ENCODE results near the gene S100A10.

Gene S100A10

DNA sequence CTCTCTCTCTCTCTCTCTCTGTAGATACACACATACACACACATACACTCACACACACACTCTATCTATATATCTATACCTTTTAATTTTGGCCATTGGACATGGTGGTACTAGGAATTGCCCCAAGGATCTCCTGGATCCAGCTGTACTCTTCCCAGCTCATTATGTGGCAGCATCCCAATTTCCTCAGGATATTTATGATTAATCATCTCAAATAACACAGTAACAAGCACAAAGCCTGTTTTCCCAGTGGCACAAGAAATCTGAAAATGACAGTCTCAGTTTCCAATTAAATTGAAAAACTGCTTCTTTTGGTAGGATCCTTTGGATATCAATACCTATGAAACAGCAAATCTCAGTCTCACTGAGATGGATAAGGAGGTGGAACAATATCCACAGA is 27.6 kb downstream of the S100A10 start:
- no peak for DNase-seq (ENCODE audit: extremely low read depth in 1 of 2, low read depth in 1 of 2)

DNA sequence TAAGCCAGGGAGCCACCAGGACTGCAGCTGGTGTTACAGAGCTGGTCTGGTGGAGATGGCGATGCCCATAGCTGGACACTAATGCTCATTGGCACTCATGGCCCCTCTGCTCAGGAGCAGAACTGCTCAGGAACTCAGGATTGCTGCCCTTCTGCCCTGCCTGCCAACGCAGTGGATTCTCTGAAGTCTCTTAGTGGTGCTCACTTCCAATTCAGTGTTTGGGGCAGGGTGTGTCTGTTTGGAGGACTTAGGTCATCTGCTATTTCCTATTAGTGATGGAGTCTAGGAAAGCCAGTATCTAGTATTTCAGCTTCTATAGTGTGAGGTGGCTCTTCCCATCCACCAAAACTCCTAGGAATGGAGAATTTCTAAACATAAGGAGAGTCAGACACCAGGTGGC is 29.1 kb downstream of the S100A10 start:
- DNase-seq (ENCODE audit: extremely low read depth in 1 of 2, low read depth in 1 of 2): no peak

DNA sequence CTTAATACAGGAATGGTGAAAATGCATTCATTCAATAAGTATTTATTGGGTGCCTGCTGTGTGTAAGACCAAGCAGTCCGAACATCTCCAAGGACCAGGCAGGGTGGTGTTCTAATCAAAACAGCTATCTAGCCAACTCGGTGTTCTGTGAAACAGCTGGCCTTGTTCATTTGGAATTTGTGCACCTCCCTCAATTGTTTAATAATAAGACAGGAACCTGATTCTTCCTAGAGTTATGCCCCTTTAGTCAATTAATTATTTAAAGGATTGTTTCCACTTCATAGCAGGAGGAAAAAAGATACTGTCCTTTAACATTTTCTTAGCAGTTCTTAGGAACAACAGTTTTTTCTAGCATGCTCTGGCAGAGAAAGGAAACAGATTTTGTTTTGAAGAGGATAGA is 30.4 kb downstream of the S100A10 start:
- DNase-seq (ENCODE audit: extremely low read depth in 1 of 2, low read depth in 1 of 2): no peak

DNA sequence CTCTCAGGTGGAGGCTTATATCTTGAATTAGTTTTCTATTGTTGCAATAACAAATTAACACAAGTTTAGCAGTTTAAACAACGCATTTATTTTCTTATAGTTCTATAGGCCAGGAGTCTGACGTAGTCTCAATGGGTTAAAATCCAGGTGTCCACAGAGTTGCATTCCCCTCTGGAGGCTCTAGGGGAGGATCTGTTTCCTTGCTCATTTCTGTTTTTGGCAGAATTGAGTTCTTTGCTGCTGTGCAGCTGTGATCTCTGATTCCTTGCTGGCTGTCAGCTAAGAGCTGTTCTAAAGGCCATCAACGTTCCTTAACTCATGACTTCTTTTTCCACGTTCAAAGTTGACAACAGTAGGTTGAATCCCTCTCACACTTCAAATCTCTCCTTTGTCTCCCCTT is 31.8 kb downstream of the S100A10 start:
- no peak for DNase-seq (ENCODE audit: extremely low read depth in 1 of 2, low read depth in 1 of 2)

DNA sequence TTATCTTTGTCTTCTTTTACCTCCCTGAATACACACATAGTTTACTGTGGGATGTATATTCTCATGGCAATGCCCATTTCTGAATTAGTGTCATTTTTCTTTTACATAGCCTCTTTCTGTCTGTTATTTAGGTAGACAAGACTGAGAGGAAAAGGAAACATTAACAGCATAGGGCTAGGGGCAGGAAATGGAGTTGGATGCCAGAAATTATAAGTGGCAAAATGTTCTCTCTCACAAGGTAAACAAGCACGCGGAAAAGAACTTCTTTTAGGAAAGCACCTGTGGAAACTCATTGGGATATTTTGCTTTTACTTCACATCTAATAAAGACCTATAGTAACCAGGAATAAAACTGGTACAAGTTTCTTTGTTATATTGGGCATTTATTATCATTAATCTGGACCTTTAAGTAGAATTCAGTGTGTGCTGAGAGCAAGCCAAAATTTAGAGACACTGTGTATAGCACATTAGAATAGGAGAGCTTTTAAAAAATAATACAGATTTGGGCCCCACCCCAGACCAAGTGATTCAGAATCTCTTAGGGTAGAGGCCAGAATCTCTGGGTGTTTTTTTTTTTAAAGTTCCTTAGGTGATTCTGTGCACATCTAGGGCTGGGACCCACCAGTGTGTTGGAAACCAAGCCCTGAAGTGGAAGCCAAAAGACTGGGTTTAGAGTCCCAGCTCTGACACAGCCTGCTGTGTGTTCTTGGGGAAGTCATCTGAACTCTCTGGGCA is 32.7 kb downstream of the S100A10 start:
- no peak for DNase-seq (ENCODE audit: extremely low read depth in 1 of 2, low read depth in 1 of 2)

DNA sequence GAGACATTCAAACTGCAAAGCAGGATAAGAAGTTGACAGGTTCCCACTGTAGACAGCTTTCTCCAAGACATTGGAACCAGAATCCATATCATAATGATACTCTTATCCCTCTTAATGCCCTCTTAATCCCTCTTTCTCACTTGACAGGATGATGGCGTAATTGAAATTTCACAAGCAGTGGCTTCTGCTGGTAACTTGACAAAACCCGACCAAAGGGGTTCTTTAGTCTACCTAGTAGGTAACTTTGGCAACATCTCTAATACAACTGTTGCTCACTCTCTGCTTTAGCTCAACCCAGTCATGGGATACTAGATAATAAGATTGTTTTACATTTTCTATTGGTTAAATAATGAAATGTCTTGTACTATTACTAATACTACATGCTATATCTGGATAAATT is 34.7 kb downstream of the S100A10 start:
- no peak for DNase-seq (ENCODE audit: extremely low read depth in 1 of 2, low read depth in 1 of 2)

DNA sequence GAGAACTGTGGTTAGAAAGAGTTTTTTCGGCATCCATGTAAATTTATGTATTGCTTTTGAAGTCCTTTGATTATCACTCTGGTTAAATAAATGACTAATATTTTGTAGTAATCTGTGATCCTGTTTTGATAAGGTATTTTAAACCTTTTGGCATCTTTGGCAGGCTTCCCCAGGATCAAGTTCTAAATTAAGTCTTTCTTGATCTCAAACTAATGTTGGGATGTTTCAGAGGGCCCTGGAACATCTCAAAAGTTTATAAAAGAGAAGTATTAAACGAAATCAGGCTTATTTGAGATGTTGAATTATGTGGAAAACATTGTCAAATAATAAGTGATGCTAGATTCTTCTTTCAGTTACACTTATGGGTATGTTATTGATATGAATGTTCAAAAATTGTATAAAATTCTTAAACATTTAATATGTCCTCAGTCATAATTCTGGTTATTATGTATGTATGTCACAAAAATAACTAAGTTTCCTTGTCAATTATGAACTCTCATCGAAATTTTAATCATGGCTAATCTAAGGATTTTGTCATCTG is 36.6 kb downstream of the S100A10 start:
- no peak for DNase-seq (ENCODE audit: extremely low read depth in 1 of 2, low read depth in 1 of 2)

DNA sequence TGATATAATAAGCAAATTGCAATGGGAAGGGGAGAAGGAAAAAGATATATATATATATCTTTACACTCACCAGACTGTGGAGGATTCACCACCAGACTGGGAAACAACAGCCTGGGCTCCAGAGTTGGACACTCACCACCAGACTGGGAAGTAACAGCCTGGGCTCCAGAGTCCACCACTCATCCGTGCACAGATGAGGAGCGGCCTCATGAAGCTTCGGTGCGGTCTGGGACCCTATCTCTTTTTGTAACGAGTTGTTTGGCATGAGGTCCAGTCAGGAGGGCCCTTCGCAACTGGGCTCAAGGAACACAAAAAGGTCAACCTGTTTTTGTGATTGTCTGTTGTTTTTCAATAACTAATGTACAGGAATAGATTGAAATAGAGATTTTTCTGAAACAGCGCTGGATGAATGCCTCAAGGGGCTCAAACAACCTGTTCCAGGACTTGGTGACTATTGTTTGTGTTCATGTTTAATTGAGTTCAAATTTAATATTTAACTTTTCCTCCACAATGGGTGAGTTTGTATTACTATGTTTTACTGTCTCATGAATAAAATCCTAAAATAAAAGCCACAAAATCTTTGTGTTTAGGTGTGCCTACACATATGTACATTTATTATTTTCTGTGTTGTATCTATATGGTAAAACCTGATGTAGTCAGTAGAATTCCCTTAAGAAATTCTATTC is 40.1 kb downstream of the S100A10 start:
- DNase-seq (ENCODE audit: extremely low read depth in 1 of 2, low read depth in 1 of 2): no peak

DNA sequence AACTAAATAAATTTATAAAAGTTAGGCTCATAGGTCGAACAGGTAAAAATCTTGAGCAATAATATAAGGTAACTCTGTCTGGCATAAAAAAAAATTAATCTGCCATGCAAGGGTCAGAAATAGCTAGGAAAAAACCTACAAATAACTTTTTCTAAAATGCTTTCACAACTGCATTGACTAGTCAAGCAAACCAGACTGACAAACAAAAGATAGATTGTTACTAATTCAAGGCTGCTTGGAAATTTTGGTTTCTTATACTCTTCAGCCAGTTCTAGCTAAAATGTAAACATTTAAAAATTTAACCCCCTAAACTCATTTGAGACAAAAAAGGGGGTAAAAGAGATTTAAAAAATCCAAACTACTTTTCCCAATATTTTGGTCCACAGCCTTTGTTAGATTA is 40.8 kb downstream of the S100A10 start:
- no peak for DNase-seq (ENCODE audit: extremely low read depth in 1 of 2, low read depth in 1 of 2)

DNA sequence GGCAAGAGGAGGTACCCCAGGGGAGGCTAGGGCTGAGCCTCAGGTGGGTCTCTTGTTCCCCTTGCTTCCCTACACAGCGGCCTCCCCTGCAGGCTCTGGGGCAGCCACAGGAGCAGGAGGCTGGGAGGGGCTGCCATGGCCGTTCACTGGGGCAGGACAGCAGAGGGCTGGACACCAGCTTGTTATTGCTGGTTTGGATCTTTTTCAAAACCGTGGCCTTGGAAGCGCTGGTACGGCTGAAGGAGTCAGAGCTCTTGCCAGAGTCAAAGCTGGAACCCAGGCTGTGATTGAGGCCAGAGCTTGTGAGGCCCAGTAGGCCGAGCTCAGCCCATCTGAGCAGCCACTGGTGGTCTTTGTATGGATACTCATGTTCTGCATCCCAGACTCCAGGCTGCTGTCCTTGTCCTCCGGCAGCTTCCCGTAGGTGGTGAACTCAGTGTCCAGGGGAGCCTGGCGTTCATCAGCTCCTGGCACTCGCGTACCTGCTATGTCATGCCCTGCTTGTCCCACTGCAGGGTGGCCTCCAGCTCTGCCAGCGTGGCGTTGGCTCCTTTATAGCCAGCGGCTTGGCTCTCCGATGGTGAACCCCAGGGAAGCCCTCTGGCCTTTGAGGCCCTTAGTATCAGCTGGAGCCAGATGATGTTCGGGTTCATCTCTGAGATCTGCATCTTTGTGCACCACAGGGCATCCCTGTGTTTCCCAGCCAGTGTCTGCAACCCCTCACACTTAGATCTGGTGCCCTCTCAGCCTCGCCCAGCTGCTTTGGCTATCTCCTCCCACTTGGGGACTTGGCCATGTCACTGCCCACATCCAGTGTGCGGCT is 44.1 kb downstream of the S100A10 start:
- no peak for DNase-seq (ENCODE audit: extremely low read depth in 1 of 2, low read depth in 1 of 2)

DNA sequence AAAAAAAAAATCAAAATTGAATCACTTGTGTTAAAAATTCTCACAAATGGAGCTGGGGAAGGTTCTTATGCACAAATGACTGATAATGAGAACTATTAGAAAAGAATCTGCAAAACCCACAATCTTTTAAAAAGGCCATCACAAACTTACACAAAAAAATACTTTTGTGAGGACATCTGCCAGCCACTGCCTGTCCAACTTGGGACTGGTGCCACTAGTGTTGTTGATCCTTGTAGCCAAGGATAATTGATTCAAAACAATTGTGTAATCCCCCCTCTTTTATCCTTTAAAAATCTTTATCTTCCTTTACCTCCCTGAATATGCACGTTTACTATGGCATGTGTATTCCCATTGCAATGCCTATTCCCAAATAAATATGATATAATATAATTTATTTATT is 45.2 kb downstream of the S100A10 start:
- DNase-seq (ENCODE audit: extremely low read depth in 1 of 2, low read depth in 1 of 2): no peak

DNA sequence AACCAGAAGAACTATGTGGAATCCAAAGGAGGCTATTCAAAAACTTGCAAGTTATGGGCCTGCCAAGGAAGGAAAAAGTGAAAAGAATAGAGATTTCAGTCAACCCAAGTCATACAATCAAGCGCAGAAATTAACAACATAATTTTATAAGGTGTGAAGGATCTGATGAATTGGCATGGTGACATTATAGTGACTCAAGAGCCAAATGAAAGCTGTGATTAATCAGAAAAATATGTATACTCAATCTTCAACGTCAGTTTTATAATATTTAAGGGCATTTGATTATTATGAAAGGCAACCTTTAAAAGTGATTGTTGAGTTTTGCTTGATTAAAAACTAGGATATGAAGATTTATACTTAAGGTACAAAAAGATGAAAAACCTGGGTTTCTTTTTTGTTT is 46.5 kb downstream of the S100A10 start:
- no peak for DNase-seq (ENCODE audit: extremely low read depth in 1 of 2, low read depth in 1 of 2)

DNA sequence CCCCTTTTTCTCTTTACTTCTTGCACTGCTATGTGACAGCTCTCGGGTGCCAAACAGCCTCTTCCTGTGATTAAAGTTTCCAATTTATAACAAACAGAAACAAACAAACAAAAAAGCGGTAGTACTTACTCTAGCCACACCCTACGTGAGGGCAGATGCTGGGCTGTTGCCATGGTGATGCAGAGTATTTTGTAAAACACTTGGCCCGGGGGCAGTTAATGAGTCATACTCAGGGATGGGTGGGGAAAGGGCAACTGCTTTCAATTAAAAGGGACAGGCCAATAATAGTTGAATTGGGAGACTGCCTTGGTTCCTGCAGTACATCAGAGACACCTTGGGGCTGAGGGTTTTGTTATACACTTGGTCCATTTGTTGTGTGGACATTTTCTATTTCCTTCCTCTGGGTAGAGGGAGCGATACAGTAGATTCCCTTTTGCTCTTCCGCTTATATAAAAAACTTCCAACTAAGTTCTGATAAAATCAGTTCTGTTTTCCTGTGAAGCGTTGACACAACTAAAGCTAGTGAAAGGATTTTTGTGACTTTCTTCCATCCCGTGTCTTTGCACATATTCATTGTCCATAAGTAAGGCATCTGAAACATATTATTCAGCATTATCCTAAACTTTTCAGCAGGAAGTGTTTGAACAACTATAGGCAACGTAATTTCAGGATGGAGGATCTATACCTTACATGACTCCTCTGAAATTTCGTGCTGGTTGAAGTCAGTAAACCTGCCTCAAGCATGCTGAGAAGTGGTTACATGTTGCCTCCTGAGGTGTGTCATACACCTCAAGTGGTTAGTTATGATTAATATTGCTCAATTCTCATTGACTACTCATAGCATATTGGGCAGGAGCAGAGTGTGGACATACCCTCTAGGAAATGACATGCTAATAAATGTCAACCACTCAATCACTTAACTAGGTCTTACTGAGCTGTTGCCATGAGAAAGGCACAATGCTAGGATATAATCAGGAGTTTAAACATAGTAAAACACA is 47.6 kb downstream of the S100A10 start:
- peak; percentile 63 to 68 for DNase-seq (ENCODE audit: extremely low read depth in 1 of 2, low read depth in 1 of 2)

DNA sequence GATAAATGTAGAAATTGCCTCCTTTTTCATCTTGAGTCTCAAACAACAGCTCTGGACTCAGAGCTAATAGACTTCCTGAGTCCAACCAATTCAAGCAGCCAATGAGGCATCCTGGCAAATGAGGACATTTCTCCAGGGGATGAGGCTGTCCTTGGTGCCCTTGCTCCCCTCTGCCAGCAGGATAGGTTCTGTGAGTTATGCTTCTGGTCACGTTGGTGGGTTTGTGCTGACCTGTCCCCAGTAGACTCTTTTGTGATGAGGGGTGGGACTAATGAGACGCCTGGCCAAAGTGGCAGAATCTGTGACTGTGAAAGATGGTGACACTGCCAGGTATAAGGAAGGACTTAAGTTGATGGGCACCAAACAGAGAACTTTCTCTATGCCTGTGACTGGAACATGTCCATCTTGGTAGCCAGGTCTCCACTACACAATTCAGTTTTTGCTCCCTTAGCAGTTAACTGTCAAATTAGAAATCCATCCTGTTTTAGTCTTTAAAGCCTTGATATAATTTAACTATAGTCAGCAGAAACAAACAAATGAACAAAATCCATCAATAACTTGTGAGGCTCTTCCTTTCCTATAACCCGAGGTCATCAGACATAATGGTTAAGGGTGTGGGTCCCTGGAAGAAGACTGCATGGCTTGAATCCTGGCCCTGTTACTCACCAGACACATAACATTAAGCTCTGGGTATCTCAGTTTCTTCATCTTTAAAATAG is 48.6 kb downstream of the S100A10 start:
- no peak for DNase-seq (ENCODE audit: extremely low read depth in 1 of 2, low read depth in 1 of 2)

DNA sequence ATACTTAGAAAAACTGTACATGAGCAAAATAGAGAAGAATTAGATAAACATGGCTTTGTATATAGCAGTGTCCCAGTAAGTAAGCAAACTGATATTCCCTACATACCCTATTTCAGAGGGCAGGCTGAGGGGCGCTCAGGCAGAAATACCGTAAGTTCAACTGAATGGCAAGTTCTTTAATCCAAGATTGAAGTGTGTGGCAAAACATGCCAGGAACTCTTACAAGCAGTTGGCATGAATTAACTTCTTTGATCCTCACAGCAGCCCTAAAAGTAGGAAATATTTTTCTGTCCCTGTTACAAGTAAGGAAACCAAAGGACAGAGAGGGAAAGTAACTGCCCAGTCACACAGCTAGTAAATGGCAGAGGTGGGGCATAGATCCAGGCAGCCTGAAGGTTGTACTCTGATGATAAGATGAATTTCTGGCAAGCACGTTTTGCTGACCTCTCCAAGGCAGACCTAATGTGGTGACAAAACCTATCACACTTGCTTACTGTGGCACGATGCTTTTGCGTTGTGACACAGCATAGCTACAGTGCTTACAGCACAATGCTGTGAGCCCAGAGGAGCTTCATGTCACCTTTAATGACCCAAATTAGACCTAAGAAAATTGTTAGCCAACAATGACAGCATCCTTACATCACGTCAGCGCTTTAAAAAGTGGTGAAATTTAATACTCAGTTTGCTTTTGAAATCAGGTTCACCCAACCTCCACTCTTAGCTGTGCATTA is 49.4 kb downstream of the S100A10 start:
- DNase-seq (ENCODE audit: extremely low read depth in 1 of 2, low read depth in 1 of 2): no peak

DNA sequence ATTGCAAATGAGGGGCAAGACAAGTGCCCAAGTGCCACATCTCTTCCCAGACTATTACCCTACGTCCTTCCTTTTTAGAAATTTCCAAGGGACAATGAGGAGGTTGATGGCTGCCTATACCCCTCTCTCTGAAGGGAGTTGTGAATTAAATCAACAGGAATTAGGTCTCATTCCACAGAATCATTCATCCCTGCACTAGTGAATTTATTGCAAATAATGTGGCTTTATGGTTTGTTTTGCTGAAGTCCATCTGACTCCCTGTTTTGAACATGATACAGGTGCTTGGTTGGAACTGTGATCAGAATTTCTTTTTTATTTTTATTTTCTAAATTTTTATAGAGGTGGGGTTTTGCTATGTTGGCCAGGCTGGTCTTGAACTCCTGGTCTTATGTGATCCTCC is 50.1 kb downstream of the S100A10 start:
- DNase-seq (ENCODE audit: extremely low read depth in 1 of 2, low read depth in 1 of 2): no peak

DNA sequence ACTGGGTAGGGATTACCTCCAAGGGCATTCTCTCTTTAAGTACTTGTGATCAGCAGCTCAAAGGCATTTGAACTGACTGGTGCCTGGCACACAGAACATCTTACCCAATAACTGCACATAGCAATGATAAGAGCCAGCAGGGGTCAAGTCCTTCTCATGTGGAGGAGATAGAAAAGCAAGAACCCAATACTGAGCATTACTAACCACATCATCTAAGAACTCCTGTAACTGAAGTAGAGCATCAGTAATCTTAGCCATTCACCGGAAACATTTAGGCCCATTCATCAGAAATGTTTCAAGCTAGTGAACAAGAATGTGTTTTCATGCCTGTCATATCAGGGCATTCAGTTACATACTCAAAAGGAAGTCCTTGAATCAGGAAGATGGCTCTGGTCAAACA is 50.8 kb downstream of the S100A10 start:
- DNase-seq (ENCODE audit: extremely low read depth in 1 of 2, low read depth in 1 of 2): no peak

DNA sequence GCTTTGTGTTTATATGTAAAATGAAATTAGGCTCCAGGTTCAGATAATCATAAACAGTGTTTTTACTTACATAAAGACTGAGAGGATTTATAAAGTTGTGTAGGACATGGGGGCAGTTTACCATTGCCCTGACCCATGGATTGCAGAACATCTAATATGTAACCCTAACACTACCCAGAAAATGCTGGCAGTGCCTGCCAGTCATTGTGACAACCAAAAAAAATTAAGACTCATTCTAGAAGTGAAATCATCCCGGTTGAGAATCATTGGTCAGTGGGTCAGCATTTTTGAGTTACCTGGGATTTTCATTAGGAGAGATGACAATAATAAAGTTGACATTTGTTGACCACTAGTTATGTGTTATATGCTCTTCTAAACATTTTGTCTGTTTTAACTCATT is 53.1 kb downstream of the S100A10 start:
- DNase-seq (ENCODE audit: extremely low read depth in 1 of 2, low read depth in 1 of 2): no peak

DNA sequence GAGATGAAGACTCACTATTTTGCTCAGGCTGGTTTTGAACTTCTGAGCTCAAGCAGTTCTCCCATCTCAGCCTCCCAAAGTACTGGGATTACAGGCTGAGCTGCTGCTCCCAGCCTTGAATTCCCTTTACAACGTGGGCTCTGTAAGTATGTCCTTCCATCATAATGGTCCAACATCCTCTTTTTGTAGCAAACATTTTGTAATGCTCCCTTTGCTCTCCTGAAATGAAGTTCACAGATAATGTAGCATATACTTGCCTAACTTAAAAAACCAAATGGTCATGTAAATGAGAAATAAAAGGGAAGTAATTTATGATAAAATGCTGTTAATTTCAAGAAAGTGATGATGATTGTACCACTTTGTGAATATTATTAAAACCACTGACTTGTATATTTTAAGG is 53.9 kb downstream of the S100A10 start:
- DNase-seq (ENCODE audit: extremely low read depth in 1 of 2, low read depth in 1 of 2): no peak
